NOMO-1 (cell line): ENCODE measurements around the gene MEX3C.

Source experiments
- DNase-seq, 2 experiments: peaks; one replicate each; lab custom pipeline; 2025; ENCODE audit not compliant: unreplicated experiment in 2 of 2; lab: John Stamatoyannopoulos, UW

The MEX3C gene

DNA sequence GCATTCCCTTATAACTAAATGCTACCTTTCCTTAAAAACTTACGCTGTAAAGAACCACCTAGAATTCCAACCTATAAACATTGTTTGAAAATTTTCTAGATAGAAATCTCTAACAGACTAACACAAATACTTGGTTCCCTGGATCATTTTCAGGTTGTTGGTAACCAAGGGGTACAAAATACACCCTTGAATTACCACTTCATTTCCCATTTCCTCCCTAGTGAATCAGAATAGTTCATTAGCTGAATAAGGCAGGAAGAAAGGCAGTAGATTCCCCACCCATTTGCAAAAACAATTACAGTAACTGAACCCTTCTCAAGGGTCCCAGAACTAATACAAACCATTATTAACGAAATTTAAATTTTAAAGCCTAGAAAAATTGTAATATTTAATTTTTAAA is 5.5 kb downstream of the MEX3C start:
- DNase-seq: no peak

DNA sequence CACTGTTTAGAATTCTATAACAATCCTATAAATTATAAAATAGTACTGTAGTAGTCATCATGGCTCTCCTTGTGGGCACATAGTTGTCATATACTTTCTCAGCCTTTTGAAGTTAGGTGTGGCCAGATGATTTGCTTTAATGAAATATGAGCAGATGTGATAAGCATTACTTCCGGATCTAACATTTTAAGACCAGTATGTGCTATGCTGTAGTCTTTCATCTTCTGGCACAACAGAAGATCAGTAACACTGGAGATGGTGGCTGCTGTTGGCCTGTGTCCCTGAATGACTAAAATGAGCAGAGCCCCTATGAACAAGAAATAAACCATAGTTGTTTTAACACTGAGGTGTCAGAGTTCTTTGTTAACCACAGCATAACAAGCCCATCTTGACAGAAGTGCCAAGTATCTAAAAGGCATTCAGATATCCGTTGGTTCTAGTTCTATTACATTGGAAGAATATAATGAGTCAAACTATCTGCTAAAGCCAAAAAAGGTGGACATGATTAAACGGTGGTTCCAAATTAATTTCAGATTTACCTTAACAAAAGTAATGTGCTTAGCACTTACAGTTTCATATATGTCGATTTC is 6.3 kb downstream of the MEX3C start:
- DNase-seq: no peak

DNA sequence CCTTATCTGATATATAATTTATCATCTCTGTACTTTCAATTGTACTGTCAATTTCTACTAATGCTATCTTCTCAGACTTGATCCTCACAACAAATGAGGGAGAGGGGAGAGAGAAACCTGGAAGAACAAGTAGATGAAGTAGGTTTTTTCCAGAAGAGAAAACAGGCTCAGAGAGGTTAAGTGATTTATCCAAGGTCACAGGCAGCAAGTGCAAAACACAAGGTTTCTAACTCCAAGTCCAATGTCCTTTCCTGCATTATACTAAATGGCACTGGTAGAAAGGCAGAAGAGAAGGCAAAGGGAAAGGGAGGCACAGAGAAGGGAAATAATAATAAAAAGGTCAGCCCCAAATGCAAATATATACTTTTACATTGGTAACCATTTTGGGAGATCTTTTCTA is 7.5 kb downstream of the MEX3C start:
- no peak for DNase-seq

DNA sequence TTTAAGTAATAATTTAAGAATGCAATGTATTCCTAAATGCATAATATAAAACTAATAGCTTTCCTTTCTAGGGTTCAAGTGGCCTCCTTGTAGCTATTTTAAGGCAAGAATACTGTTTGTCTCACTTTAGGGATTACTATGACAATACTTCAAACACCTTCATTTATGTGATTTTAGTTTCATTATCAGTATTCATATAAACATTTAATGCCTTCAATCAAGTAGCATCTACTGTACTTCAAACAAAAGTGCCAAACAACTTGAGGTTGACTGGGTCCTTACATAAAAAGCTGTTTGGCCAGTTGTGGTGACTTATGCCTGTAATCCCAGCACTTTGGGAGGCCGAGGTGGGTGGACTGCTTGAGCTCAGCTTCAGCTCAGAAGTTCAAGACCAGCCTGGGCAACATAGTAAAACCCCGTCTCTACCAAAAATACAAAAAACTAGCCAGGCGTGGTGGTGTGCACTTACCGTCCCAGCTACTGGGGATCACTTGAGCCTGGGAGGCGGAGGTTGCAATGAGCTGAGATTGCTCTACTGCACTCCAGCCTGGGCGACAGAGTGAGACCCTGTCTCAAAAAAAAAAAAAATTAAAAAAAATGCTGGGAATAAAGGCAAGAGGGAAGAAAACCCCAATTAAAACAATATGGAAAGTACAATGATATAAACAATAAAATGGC is 9.3 kb downstream of the MEX3C start:
- DNase-seq: no peak

DNA sequence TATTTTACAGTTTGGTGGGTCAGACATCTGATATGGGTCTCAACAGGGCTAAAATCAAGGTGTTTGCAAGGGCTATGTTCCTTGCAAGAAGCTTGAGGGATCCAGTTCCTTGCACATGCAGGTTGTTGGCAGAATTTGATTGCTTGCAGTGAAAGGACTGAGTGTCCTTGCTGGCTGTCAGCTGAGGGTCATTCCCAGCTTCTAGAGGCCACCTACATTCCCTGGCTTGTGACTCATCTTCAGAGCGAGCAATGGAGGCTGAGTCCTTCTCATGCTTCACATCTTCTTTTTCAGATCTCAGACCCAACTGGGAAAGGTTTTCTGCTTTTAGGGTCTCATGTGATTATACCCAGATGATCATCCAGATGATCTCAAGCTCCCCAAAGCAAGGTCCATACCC is 12.4 kb downstream of the MEX3C start:
- DNase-seq: no peak

DNA sequence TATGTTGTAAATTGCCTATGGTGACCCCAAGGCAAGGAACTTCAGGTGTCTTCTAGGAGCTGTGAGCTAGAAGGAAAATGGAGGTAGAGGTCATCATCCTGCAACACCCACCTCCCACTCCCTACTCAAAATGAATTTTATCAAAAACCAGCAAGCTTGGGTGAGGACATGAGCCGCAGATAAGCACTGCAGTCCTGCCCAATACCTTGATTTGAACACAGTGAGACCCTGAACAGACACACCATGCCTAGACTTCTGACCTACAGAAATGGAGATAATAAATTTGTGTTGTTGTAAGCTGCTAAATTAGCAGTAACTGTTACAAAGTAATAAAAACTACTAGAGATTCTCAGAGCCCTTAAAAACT is 13.4 kb downstream of the MEX3C start:
- no peak for DNase-seq

DNA sequence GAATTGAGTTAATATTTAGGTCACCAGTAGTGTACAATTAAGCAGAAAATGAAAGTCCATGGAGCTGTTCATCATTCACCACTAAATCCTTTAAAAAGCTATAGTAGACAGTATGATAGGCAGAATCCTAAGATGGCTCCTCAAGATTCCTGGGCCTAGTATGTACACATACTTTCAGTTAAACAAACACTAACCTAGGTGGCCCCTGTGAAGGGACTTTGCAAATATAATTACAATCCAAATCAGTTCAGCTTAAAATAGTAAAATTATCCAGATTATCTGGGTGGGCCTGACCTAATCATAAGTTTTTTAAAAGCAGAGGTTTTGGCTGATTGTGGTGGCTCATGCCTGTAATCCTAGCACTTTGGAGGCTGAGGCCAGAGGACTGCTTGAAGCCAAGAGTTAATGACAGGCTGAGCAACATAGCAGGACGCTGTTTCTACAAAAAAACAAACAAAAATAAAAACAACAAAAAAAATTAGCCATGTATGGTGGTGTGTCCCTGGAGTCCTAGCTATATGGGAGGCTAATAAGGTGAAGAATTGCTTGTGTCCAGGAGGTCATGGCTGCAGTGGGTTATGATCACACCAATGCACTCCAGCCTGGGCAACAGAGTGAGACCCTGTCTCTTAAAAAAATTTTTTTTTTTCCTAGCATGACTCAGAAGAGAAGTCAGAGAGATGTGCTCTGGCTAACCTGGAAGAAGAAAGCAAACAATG is 13.9 kb downstream of the MEX3C start:
- DNase-seq: no peak

DNA sequence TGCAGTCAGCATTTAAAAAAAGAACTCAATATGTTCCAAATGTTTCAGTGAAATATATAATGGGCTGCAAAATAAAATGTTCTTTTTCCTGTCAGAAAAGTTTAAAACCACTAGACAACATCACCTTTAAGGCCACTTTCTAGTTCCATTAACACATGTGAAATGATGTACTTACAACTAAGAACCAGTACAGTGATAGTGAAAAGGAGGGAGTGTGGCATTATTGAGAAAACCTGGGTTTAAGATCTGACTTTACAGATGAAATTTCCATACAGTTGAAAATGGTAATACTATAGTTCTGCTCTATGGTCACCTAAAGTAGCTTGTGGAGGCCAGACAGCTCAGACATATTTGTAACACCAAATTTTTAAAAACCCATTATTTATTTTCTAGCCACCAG is 14.7 kb downstream of the MEX3C start:
- DNase-seq: no peak

DNA sequence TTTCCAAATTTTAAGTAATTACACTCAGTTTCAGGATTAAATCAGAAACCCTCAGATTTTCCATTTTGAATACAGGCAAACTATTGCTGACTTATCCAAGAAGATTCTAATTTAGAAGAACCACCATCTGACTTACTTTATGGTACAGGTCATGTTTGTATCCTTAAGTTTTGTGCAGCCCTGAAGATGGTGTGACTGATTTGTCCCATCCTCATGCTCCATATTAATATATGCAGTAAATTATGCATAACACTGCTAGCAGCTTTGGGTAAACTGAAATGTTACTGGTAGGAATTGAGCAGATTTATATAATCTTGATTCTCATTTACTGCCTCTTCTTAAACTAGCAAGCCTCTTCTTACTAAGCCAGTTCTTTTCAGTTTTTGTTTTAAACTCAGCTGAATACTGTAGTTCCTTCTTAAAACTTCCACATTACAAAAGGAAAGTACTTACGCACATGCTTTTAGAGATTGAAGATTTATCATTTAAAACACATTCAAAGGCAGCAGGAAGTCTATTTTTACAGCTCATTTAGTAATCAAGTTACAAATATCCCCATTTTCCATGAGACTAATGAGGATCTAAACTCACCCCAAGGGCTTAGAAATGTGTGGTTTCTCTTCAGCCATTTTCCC is 25.7 kb downstream of the MEX3C start:
- no peak for DNase-seq

DNA sequence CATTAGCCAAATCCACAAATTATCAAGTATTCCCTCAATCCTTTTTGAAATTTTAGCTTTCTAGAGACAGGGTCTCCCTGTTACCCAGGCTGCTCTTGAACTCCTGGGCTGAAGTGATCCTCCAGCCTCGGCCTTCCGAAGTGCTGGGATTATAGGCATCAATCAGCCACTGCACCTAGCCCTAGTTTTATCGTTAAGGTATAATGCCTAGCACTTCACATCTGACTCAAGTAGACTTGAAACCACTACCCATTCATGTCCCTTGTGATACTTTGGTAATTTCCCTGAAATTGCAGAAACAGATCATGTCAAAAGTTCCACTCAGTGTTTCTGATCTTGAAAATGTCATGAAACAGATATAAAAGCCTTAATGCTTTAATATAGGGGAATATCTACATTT is 26.3 kb downstream of the MEX3C start:
- DNase-seq: no peak

DNA sequence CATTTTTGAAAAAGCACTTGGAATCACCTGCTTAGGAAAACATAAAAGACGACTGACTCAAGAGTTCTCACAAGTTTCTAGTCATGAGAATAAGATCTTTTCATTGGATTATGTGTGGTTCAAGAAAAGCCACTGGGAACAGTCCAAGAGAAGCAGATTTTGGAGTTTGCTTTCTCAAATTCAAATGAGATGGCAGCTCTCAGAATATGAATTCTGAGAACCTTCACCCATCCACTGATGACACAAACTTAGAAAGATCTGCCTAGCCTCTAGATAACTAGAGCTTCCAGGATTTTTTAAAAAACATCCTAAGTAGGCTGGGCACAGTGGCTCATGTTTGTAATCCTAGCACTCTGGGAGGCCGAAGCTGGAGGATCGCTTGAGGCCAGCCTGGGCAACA is 26.8 kb downstream of the MEX3C start:
- DNase-seq: no peak

DNA sequence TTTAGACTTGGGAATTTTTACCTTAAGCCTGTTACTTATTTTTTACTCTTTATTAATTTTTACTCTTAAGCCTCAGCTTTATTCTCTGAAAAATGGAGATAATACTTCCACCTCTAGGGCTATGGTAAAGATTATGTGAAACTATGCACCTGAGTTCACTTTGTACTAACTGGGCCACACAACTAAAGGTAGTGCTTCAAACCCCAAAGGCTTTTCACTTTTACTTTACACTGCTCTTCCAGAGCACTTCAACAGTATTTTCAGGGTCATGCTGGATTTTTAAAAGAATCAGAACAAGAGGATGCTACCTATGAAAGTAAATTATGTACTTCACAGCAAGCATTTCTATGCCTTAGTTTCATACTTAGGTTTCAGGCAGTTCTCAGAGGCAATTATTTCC is 27.8 kb downstream of the MEX3C start:
- no peak for DNase-seq

DNA sequence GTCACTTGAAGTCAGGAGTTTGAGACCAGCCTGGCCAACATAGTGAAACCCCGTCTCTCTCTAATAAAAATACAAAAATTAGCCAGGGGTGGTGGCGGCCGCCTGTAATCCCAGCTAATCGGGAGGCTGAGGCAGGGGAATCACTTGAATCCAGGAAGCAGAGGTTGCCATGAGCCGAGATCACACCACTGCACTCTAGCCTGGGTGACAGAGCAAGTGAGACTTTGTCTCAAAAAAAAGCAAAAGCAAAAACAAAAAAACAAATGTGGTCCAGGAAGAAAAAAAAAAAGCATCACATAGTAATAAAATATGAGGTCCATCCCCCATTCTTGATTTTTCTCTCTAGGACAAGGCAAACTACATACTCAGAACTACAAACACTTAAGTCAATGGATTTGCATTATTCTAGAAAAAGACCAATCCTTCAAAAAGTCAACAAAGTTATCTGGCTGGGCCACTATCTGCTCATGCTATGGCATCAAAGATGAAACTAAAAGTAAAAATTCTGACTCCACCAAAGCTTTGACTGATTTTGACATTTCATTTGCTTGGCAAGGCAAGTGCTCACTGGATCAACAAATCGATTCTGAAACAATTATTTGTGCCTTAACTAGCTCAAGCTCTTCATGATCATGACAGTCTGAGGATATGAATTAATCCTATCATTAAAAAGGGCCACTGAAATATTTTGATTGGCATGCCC is 28.4 kb downstream of the MEX3C start:
- no peak for DNase-seq

DNA sequence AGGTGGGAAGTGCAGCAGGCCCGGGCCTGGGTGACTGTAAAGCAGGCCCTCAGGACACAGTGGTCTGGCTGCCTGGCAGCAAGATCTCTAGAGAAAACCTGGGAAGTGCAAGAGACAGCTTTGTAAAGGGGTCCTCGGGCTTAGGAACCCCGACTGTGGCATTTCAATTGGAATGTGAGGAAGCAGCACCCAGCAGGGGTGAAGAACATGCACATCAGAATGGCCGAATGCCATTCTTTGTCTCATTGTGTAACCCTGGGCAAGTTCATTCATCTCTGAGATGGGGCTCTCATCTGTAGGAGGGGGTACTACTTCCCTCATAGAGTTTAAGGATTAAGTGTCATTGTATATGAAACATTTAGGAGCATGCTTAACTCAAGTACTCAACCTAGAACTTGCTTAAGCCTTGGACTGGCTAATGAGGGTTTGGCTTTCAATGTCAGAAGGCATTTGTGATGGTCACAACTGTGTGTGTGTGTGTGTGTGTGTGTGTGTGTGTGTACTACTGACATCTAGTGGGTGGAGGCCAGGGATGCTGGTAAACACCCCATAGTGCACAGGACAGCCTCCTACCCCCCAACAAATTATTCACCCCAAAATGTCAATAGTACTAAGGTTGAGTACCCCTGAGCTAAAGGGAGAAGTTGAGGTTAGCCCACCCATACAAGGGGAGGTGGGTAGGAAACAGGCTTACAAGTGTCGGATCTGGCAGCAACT is 29.3 kb downstream of the MEX3C start:
- no peak for DNase-seq

DNA sequence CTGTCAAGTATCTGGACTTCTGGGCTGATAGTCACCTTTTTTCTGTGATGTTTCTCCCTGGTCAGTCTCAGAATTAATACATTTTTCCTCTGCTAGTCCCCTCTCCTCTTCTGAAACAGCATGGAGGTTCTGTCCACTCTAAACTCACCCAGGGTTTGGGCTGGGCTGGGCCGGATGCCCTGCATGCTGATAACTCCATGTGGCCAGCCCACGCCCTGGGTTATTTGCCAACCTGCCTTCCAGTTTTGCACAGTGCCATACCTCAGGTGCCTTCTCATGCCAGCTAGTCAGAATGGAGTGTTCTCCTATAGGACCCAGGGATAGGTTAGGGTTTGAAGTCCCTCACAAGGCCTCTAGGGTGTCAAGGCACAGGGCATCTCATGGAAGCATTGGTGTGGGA is 32.2 kb downstream of the MEX3C start:
- no peak for DNase-seq

DNA sequence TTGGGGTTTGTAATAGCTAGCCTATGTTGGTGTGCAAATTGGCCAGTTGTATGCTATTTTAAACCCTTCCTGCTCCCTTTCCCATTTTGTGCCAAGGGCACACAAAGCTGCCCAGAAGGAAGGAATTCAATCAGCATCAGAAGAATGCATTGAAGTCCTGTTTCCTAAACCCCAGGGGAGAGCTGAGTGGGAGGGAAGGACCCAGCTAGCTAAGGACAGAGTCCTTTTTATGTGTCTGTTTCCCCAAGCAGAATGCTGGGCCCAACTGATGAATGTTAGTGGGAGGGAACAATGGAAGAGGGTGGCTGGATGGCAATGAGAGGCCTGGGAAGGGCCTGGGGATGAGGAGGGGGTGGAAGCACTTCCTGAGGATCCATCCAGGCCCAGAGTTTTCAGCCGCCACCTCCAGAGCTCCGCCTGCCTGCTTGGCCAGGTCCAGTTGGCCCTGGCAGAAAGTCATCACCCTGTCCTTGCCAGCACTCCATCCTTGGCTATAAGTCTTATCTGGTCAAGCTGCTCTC is 32.7 kb downstream of the MEX3C start:
- no peak for DNase-seq

DNA sequence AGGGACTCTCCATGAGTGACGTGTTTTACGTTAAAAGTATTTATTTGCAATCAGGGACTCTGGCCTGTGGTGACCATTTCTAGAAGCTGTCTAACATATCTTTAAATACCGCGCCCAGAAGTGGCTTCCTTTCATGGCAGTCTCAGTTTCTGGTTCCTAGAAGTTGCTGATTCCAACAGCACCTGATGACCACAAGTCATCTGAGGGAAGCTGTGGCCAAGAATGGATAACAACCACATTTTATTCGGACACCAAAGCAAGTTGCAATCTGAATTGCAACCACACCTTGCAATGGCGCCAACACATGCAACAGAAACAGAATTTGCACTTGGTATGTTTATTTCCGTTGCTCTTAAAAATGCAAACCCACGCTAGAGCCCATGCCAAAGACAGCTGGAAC is 33.1 kb downstream of the MEX3C start:
- DNase-seq: no peak

DNA sequence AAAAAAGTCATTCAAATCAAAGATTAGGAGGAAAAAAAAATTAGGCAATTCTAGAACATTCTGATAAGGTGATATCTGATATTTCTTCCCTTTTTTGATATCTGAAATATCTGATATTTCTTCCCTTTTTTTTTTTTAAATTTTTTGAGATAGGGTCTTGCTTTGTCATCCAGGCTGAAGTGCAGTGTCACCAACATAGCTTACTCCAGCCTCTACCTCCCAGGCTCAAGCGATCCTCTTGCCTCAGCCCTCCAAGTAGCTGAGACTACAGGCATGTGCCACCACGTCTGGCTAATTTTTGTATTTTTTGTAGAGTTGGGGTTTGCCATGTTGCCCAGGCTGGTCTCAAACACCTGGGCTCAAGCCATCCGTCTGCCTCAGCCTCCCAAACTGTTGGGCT is 33.9 kb downstream of the MEX3C start:
- DNase-seq: no peak

DNA sequence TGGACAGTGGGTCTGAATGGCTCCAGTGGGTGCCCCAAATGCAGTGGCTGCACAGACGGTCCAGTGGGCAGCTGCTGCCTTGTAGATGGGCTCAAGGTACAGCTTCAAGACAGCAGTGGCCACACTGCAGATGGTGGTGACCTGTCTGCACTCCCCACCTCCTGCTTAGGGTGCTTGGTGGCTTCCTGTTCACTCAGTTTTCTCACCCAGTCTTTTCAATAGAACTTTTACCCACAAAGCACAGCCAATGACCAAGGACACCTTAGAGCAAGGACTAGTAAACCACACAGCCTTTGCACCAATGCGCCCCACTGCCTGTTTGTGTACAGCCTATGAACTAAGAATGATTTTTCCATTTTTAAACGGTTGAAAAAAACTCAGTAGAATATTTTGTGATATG is 34.9 kb downstream of the MEX3C start:
- no peak for DNase-seq

DNA sequence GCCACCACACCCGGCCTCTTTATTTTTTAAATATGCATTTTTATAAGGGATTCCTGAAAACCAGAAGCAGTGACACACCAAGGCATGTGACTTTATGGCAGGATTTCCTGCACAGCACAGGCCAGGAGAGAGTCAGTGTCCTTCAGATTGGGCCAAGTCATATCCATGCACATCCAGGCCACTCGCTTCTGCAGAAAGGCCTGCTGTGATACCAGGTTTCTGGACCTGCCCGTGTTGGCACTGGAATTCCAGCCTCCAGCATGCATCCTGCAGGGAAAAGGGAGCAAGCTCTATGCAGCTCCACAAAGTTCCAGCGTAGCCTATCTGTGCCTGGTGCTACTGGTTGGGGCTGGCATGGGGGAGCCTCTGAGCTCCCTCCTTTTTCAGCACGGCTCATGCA is 36.8 kb downstream of the MEX3C start:
- no peak for DNase-seq

DNA sequence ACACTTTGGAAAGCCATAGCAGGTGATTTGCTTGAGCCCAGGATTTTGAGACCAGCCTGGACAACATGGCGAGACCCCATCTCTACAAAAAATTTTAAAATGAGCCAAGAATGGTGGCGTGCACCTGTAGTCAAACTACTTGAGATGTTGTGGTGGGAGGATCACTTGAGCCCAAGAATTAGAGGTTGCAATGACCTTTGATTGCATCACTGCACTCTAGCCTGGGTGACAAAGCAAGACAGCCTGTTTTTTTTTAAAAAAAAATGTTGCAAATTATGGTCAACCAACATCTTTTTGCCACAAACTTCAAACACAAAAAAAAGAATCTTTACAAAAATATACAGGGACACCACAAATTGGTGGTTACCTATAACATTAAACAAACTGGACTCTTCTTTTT is 40.3 kb downstream of the MEX3C start:
- DNase-seq: no peak
